GM19452 (cell line): Measurements from ENCODE around the gene ENPP1.
"Not testable (repeated sequence)": the region's sequence is repeated elsewhere in the genome, so short reads cannot be mapped to it uniquely, and the experiment has no call there.

Experiments
- ATAC-seq: cut with Tn5 transposase; IDR thresholded peaks from one replicate; pipeline ENCODE4 v1.9.1; 2021; ENCODE audit not compliant: unreplicated experiment

Gene ENPP1

GRCh38 chr6:131828080-131828479 lies 20.3 kb downstream of the ENPP1 start:
- ATAC-seq, result no peak

GRCh38 chr6:131828951-131829350 lies 21.1 kb downstream of the ENPP1 start:
- no peak for ATAC-seq

- no peak for ATAC-seq
These were observed 23.6 kb downstream of the ENPP1 start for GRCh38 chr6:131831392-131831791.

GRCh38 chr6:131831886-131832285 lies 24.1 kb downstream of the ENPP1 start:
- ATAC-seq, result no peak

- ATAC-seq, result no peak
These were observed 24.5 kb downstream of the ENPP1 start for GRCh38 chr6:131832363-131832762.

GRCh38 chr6:131838051-131838450 lies 30.2 kb downstream of the ENPP1 start:
- no peak for ATAC-seq

- no peak for ATAC-seq
These were observed 31.6 kb downstream of the ENPP1 start for GRCh38 chr6:131839388-131839787.

- no peak for ATAC-seq
These were observed 32.6 kb downstream of the ENPP1 start for GRCh38 chr6:131840441-131840840.

- no peak for ATAC-seq
These were observed 33.2 kb downstream of the ENPP1 start for GRCh38 chr6:131840936-131841583.

GRCh38 chr6:131843768-131844167 lies 35.9 kb downstream of the ENPP1 start:
- ATAC-seq, result no peak

- no peak for ATAC-seq
These were observed 36.5 kb downstream of the ENPP1 start for GRCh38 chr6:131844243-131844841.

GRCh38 chr6:131846023-131846663 lies 38.3 kb downstream of the ENPP1 start:
- ATAC-seq, result no peak

GRCh38 chr6:131846905-131847304 lies 39.1 kb downstream of the ENPP1 start:
- ATAC-seq, result no peak

- ATAC-seq, result no peak
These were observed 42.0 kb downstream of the ENPP1 start for GRCh38 chr6:131849799-131850198.

- ATAC-seq, result no peak
These were observed 43.4 kb downstream of the ENPP1 start for GRCh38 chr6:131851049-131851769.

- no peak for ATAC-seq
These were observed 44.4 kb downstream of the ENPP1 start for GRCh38 chr6:131852200-131852599.

GRCh38 chr6:131854803-131855202 lies 47.0 kb downstream of the ENPP1 start:
- no peak for ATAC-seq

- no peak for ATAC-seq
These were observed 51.1 kb downstream of the ENPP1 start for GRCh38 chr6:131858765-131859415.

- not testable (repeated sequence) for ATAC-seq
These were observed 51.8 kb downstream of the ENPP1 start for GRCh38 chr6:131859658-131860057.

- no peak for ATAC-seq
These were observed 53.6 kb downstream of the ENPP1 start for GRCh38 chr6:131861381-131861780.

- no peak for ATAC-seq
These were observed 54.7 kb downstream of the ENPP1 start for GRCh38 chr6:131862476-131862875.
